IPS-NIHi7 (cell line): ENCODE results near the gene NUMB.

Experiments
- DNase-seq: peaks from one replicate; pipeline ENCODE4 v3.0.0; 2012; ENCODE audit warnings: mixed read lengths; ENCODE audit errors: extremely low spot score

The NUMB gene

GRCh38 chr14:73289729-73290128 is 168.6 kb downstream of the NUMB start:
- DNase-seq: no peak

- no peak for DNase-seq
These were observed 169.0 kb downstream of the NUMB start for GRCh38 chr14:73289308-73289707.

- DNase-seq: no peak
These were observed 171.3 kb downstream of the NUMB start for GRCh38 chr14:73287071-73287470.

GRCh38 chr14:73286598-73286997 is 171.7 kb downstream of the NUMB start:
- peak; percentile 33 for DNase-seq

GRCh38 chr14:73285979-73286378 is 172.4 kb downstream of the NUMB start:
- no peak for DNase-seq

GRCh38 chr14:73283608-73284379 is 174.6 kb downstream of the NUMB start:
- DNase-seq: peak; percentile 68

- DNase-seq: no peak
These were observed 177.4 kb downstream of the NUMB start for GRCh38 chr14:73280903-73281302.

- DNase-seq: no peak
These were observed 181.0 kb downstream of the NUMB start for GRCh38 chr14:73277376-73277775.

- DNase-seq: no peak
These were observed 181.5 kb downstream of the NUMB start for GRCh38 chr14:73276836-73277235.

- no peak for DNase-seq
These were observed 184.5 kb downstream of the NUMB start for GRCh38 chr14:73273799-73274198.

GRCh38 chr14:73272393-73272792 is 186.0 kb downstream of the NUMB start:
- no peak for DNase-seq

- peak; percentile 80 for DNase-seq
These were observed 188.4 kb downstream of the NUMB start for GRCh38 chr14:73269729-73270531.

- no peak for DNase-seq
These were observed 190.9 kb downstream of the NUMB start for GRCh38 chr14:73267474-73267873.

- DNase-seq: no peak
These were observed 192.0 kb downstream of the NUMB start for GRCh38 chr14:73266317-73266716.

GRCh38 chr14:73265721-73266046 is 192.7 kb downstream of the NUMB start:
- DNase-seq: no peak

- DNase-seq: no peak
These were observed 193.2 kb downstream of the NUMB start for GRCh38 chr14:73264885-73265720.

- DNase-seq: no peak
These were observed 194.1 kb downstream of the NUMB start for GRCh38 chr14:73264080-73264884.

- DNase-seq: no peak
These were observed 194.7 kb downstream of the NUMB start for GRCh38 chr14:73263606-73264005.

- DNase-seq: no peak
These were observed 195.7 kb downstream of the NUMB start for GRCh38 chr14:73262427-73263183.

- no peak for DNase-seq
These were observed 196.6 kb downstream of the NUMB start for GRCh38 chr14:73261520-73262426.
